MM.1S (cell line): Measurements from ENCODE around the gene CARNS1.

Experiments used
- DNase-seq: peaks from one replicate; pipeline ENCODE4 v3.0.0-alpha.2; 2015
- H2AFZ ChIP-seq: fragments of 300-600 bp; sonication (generic); 2 replicates; pipeline ENCODE4 v1.6.0; 2016; ENCODE audit warnings: antibody characterized with exemption, low read length
- H3F3A ChIP-seq: fragments of 300-600 bp; sonication (generic); 2 replicates; pipeline ENCODE4 v1.6.1; 2016; ENCODE audit warnings: mild to moderate bottlenecking, antibody characterized with exemption, low read length, moderate library complexity, mixed read lengths; ENCODE audit not compliant: insufficient read depth
- H3K27ac ChIP-seq: fragments of 300-600 bp; sonication (generic); 2 replicates; pipeline ENCODE4 v1.5.1; 2016; ENCODE audit warnings: mild to moderate bottlenecking, low read length
- H3K27me3 ChIP-seq: fragments of 300-600 bp; sonication (generic); replicated peaks from 2 replicates; pipeline ENCODE4 v1.6.0; 2016; ENCODE audit warnings: low read length; ENCODE audit not compliant: insufficient read depth
- H3K36me3 ChIP-seq: fragments of 300-600 bp; sonication (generic); replicated peaks from 2 replicates; pipeline ENCODE4 v1.6.1; 2016; ENCODE audit warnings: mild to moderate bottlenecking, low read length, mixed read lengths; ENCODE audit not compliant: insufficient read depth
- H3K4me1 ChIP-seq: fragments of 300-600 bp; sonication (generic); 2 replicates; pipeline ENCODE4 v1.6.1; 2016; ENCODE audit warnings: low read length, mixed read lengths
- H3K4me2 ChIP-seq: fragments of 300-600 bp; sonication (generic); 2 replicates; pipeline ENCODE4 v1.6.0; 2016; ENCODE audit warnings: low read depth, low read length
- H3K4me3 ChIP-seq: fragments of 300-600 bp; sonication (generic); 2 replicates; pipeline ENCODE4 v1.5.1; 2016; ENCODE audit warnings: low read length, mixed read lengths
- H3K79me2 ChIP-seq: fragments of 300-600 bp; sonication (generic); 2 replicates; pipeline ENCODE4 v1.6.1; 2016; ENCODE audit warnings: mixed run types, low read length, mixed read lengths
- H3K9ac ChIP-seq: fragments of 300-600 bp; sonication (generic); 2 replicates; pipeline ENCODE4 v1.6.1; 2016; ENCODE audit warnings: low read length, mixed read lengths
- H3K9me2 ChIP-seq: fragments of 300-600 bp; sonication (generic); replicated peaks from 2 replicates; pipeline ENCODE4 v1.6.1; 2016; ENCODE audit warnings: mild to moderate bottlenecking, low read length, mixed read lengths; ENCODE audit not compliant: insufficient read depth
- H3K9me3 ChIP-seq: fragments of 300-600 bp; sonication (generic); replicated peaks from 2 replicates; pipeline ENCODE4 v1.6.1; 2016; ENCODE audit warnings: mild to moderate bottlenecking, low read length, mixed read lengths; ENCODE audit not compliant: insufficient read depth
- H4K20me1 ChIP-seq: fragments of 300-600 bp; sonication (generic); 2 replicates; pipeline ENCODE4 v1.6.1; 2016; ENCODE audit warnings: mild to moderate bottlenecking, low read length, moderate library complexity, mixed read lengths; ENCODE audit not compliant: insufficient read depth
- CTCF ChIP-seq: fragments of 300-600 bp; sonication (generic); IDR thresholded peaks from 2 replicates; pipeline ENCODE4 v1.5.1; 2016; ENCODE audit warnings: antibody characterized with exemption, low read length, mixed read lengths
- EZH2 ChIP-seq: fragments of 300-600 bp; sonication (generic); optimal IDR thresholded peaks from 2 replicates; pipeline ENCODE3; 2017; ENCODE audit warnings: low read depth, mild to moderate bottlenecking, antibody characterized with exemption, low read length, mixed read lengths
- EZH2phosphoT487 ChIP-seq: fragments of 300-600 bp; sonication (generic); IDR thresholded peaks from 2 replicates; pipeline ENCODE4 v1.6.1; 2018; ENCODE audit warnings: antibody characterized with exemption, low read length

CARNS1 gene

GRCh38 chr11:67369275-67369674, 46.2 kb upstream of the CARNS1 start:
- Histone ChIP-seq H3K9me3 (no peaks in the 10 kb centered on the region), H3K36me3 (no peaks in the 10 kb centered on the region), H4K20me1 (no peaks in the 10 kb centered on the region), H3K4me1 (peaks cover 2% of the 10 kb centered on the region; the same call in 1 of the 2 replicates), H3K27me3 (0 out of 2 replicates have a peak, but pooled peaks cover under 1% of the 10 kb centered on the region), H3K79me2 (no peaks in the 10 kb centered on the region), H3K9me2 (no peaks in the 10 kb centered on the region), H3F3A (peaks cover 8% of the 10 kb centered on the region; the same call in 1 of the 2 replicates), H3K27ac (no peak overlapping the region), H2AFZ (no peak overlapping the region), H3K9ac (no peak overlapping the region), H3K4me3 (no peak overlapping the region), H3K4me2 (no peak overlapping the region)
- TF ChIP-seq EZH2 (no peak), EZH2phosphoT487 (no peak), CTCF (no peak)
- DNase-seq, result no peak

DNA sequence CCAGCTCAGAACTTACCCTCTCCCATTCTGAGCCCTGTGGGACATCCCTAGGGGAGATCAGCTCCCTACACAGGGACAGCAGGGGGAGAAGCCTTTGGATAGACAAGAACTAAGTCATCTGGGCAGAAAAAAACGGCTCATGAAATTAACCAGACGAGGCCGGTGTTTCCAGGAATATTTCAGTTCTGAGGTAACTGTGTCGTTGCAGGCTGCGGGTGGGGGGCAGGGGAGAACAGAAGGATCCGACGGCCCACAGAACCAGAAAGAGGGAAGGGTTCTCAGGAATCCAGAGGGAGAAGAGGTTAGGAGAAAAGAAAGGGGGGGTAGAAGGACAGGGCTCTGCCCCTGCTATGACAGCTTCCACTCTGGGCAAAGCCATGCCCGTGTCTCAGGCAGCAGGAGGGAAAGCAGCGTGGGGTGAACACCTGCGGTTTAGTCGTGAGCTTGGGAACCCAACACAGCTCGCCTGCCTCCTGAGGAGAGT, 45.6 kb upstream of the CARNS1 start:
- peaks cover 9% of the 10 kb centered on the region; the same call in 1 of the 2 replicates for H3F3A ChIP-seq
- peaks cover 4% of the 10 kb centered on the region; the same call in 1 of the 2 replicates for H3K4me1 ChIP-seq
- no peaks in the 10 kb centered on the region for H3K9me2 ChIP-seq
- peaks cover 6% of the 10 kb centered on the region; the same call in 1 of the 2 replicates for H3K27me3 ChIP-seq
- no peaks in the 10 kb centered on the region for H3K79me2 ChIP-seq
- no peak overlapping the region for H2AFZ ChIP-seq
- H3K4me3 ChIP-seq, result no peak overlapping the region
- no peaks in the 10 kb centered on the region for H3K9me3 ChIP-seq
- no peak for DNase-seq
- no peaks in the 10 kb centered on the region for H4K20me1 ChIP-seq
- H3K36me3 ChIP-seq, result no peaks in the 10 kb centered on the region
- H3K27ac ChIP-seq, result no peak overlapping the region
- H3K4me2 ChIP-seq, result no peak overlapping the region
- no peak overlapping the region for H3K9ac ChIP-seq
- TF ChIP-seq CTCF (no peak), EZH2 (no peak), EZH2phosphoT487 (no peak)

DNA sequence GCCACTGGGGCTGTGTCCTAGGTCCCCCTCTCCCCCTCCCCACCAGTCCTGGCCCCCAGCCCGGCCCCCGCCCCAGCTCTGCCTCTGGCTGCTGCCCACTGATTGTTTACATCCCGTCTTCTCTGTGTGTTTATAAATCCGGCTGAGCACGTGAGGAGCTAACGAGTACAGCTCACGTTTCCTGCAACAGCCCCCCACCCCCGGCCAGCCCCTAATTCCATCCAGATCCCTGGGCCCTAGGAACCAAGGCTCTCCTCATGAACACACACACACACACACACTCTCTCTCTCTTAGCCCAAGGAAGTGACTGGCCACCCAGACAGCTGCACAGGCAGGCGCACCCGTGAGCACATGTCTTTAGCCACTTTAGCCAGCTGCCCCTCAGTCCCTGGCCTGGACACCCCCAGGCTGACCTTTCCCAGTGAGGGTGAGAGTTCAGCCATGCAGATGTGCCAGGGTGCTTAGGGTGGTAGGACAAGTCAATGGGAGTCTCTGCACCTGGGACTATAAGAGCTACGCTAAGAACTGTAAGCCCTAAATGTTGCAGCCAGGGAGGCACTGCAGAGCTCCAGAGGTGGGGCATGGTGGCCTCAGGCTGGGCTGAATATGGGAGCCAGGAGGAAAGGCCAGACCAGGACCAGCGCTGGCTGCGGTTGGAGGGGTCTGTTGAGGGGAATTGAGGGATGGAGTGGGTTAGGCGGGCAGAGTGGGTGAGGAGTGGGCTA, 45.0 kb upstream of the CARNS1 start:
- H3K79me2 ChIP-seq, result no peaks in the 10 kb centered on the region
- peaks cover 9% of the 10 kb centered on the region; the same call in 1 of the 2 replicates for H3F3A ChIP-seq
- H3K9me3 ChIP-seq, result no peaks in the 10 kb centered on the region
- DNase-seq, result no peak
- H2AFZ ChIP-seq, result no peak overlapping the region
- H3K27me3 ChIP-seq, result peaks cover 7% of the 10 kb centered on the region
- no peak overlapping the region for H3K4me2 ChIP-seq
- no peak overlapping the region for H3K4me3 ChIP-seq
- H3K9me2 ChIP-seq, result no peaks in the 10 kb centered on the region
- H3K4me1 ChIP-seq, result peaks cover 4% of the 10 kb centered on the region; the same call in 1 of the 2 replicates
- no peak overlapping the region for H3K9ac ChIP-seq
- H4K20me1 ChIP-seq, result no peaks in the 10 kb centered on the region
- no peaks in the 10 kb centered on the region for H3K36me3 ChIP-seq
- no peak overlapping the region for H3K27ac ChIP-seq
- TF ChIP-seq EZH2, result no peak
- no peak for TF ChIP-seq CTCF
- no peak for TF ChIP-seq EZH2phosphoT487
